ENCODE measurements around the gene CCDC88A. TPM values are rescaled to one million over a fixed set of nuclear protein-coding genes. Genes with fewer than 3 reads are reported as not detected.

The CCDC88A gene
- total RNA-seq, 4 donors from 2014 or later = 5.5 to 23.8 (median 17.3) TPM

- no peak for TF ChIP-seq POLR2A (IDR thresholded peaks at IDR 0.05)
- TF ChIP-seq CTCF (IDR thresholded peaks at IDR 0.05) = no peak
- Histone ChIP-seq H3K27me3 (no peaks in the 10 kb centered on the region), H3K9me3 (no peaks in the 10 kb centered on the region), H3K4me1 (peaks cover 0 to 38% (median 0%) of the 10 kb centered on the region in 3 donors), H3K4me3 (peak overlapping the region in 3 of 4 donors; percentile 78 to 97 (median 87)), H3K27ac (no peak overlapping the region), H3K36me3 (no peaks in the 10 kb centered on the region)
- WGBS, 2 donors = 55 to 64% methylated on average over 6 of the region's 6 CpGs
- intact Hi-C loops (cut with DNase I) = no loop called here
- DNase-seq = no peak
These were observed 1.2 kb upstream of the CCDC88A start for GRCh38 chr2:55420871-55421270.

- no peaks in the 10 kb centered on the region for H3K36me3 ChIP-seq
- intact Hi-C loops (cut with DNase I) = no loop called here
- peaks cover 0 to 38% (median 0%) of the 10 kb centered on the region in 3 donors for H3K4me1 ChIP-seq
- TF ChIP-seq CTCF (IDR thresholded peaks at IDR 0.05) (no peak), POLR2A (IDR thresholded peaks at IDR 0.05) (no peak)
- no peaks in the 10 kb centered on the region for H3K9me3 ChIP-seq
- peak overlapping the region; percentile 60 to 96 (median 85) for H3K27ac ChIP-seq
- peak overlapping the region; percentile 60 to 97 (median 82) for H3K4me3 ChIP-seq
- WGBS, 2 donors = 0% methylated on average over 3 of the region's 3 CpGs
- H3K27me3 ChIP-seq = no peaks in the 10 kb centered on the region
- no peak for DNase-seq
These were observed 726 bp upstream of the CCDC88A start for GRCh38 chr2:55420439-55420725.

GRCh38 chr2:55419233-55419678 is 400 bp downstream of the CCDC88A start:
- Histone ChIP-seq H3K27ac (peak overlapping the region; percentile 77 to 96 (median 88)), H3K4me3 (peak overlapping the region; percentile 60 to 97 (median 82)), H3K36me3 (no peaks in the 10 kb centered on the region), H3K4me1 (peaks cover 0 to 38% (median 0%) of the 10 kb centered on the region in 3 donors), H3K27me3 (no peaks in the 10 kb centered on the region), H3K9me3 (no peaks in the 10 kb centered on the region)
- DNase-seq = no peak
- WGBS, 2 donors = 0 to 1% methylated on average over 22 to 27 of the region's 31 CpGs
- intact Hi-C loops (cut with DNase I) = no loop called here
- TF ChIP-seq CTCF (IDR thresholded peaks at IDR 0.05) (no peak), POLR2A (IDR thresholded peaks at IDR 0.05) (no peak)

GRCh38 chr2:55418512-55419232 is 984 bp downstream of the CCDC88A start:
- TF ChIP-seq POLR2A (IDR thresholded peaks at IDR 0.05) = no peak
- TF ChIP-seq CTCF (IDR thresholded peaks at IDR 0.05) = no peak
- Histone ChIP-seq H3K9me3 (no peaks in the 10 kb centered on the region), H3K27ac (peak overlapping the region; percentile 77 to 96 (median 88)), H3K4me1 (peaks cover 0 to 38% (median 0%) of the 10 kb centered on the region in 3 donors), H3K36me3 (no peaks in the 10 kb centered on the region), H3K4me3 (peak overlapping the region; percentile 60 to 97 (median 82)), H3K27me3 (no peaks in the 10 kb centered on the region)
- intact Hi-C loops (cut with DNase I) = no loop called here
- 1 to 2% methylated on average over 11 of the region's 11 CpGs for WGBS, 2 donors
- no peak for DNase-seq

GRCh38 chr2:55418072-55418471 is 1.6 kb downstream of the CCDC88A start:
- H3K4me1 ChIP-seq = peaks cover 0 to 38% (median 0%) of the 10 kb centered on the region in 3 donors
- H3K4me3 ChIP-seq = peak overlapping the region in 3 of 4 donors; percentile 78 to 97 (median 87)
- TF ChIP-seq POLR2A (IDR thresholded peaks at IDR 0.05) (no peak), CTCF (IDR thresholded peaks at IDR 0.05) (no peak)
- peak overlapping the region in 2 of 4 donors; percentile 84 to 93 for H3K27ac ChIP-seq
- H3K9me3 ChIP-seq = no peaks in the 10 kb centered on the region
- intact Hi-C loops (cut with DNase I) = no loop called here
- H3K27me3 ChIP-seq = no peaks in the 10 kb centered on the region
- 10 to 14% methylated on average over 2 of the region's 2 CpGs for WGBS, 2 donors
- no peaks in the 10 kb centered on the region for H3K36me3 ChIP-seq
- DNase-seq = no peak

All from esophagus squamous epithelium (tissue), 5 donors.